Gastroesophageal sphincter (tissue), 3 donors: ENCODE measurements around the gene BEST4.

Source experiments
- CTCF ChIP-seq, 4 experiments: fragments of 200-600 bp in 2 of 4; fragments of 450-650 bp in 2 of 4; sonication (generic) in 1 of 4; IDR thresholded peaks; one replicate each; pipeline ENCODE4 v1.5.1; 2017 to 2019; ENCODE audit warnings: antibody characterized with exemption in 4 of 4, mild to moderate bottlenecking in 2 of 4, moderate library complexity in 2 of 4
- POLR2AphosphoS5 ChIP-seq: sonication (generic); formaldehyde crosslinking; IDR thresholded peaks from one replicate; pipeline ENCODE4 v1.6.1; 2017; ENCODE audit warnings: antibody characterized with exemption

- TF ChIP-seq CTCF (IDR thresholded peaks at IDR 0.05) (no peak), POLR2AphosphoS5 (no peak)
Measured at GRCh38 chr1:44740179-44740617, 47.8 kb downstream of the BEST4 start.
